ENCODE measurements around the gene ARHGDIG.
"Not testable (repeated sequence)": the region's sequence is repeated elsewhere in the genome, so short reads cannot be mapped to it uniquely, and the experiment has no call there.

The ARHGDIG gene

DNA sequence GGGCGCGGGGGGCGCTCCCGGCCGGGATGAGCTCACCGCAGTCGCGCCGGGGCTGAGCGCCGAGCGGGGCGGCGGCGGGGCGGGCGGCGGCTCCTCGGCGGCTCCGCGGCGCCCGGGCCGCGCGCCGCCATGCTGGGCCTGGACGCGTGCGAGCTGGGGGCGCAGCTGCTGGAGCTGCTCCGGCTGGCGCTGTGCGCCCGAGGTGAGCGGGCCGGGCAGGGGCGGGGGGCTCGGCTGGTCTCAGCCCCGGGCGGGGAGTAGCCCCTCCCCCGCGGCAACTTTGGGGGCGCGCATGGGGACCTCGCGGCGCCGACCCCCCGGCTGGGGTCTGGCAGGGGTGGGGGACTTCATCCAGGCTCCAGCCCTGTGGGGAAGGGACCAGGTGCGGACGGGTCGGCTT, at the start of gene ARHGDIG:
TSS of gene ARHGDIG (plus strand) at position 40 of the 400 bp plus-strand sequence. CDS start at position 130, 90 bp downstream.
- no peak for DNase-seq

DNA sequence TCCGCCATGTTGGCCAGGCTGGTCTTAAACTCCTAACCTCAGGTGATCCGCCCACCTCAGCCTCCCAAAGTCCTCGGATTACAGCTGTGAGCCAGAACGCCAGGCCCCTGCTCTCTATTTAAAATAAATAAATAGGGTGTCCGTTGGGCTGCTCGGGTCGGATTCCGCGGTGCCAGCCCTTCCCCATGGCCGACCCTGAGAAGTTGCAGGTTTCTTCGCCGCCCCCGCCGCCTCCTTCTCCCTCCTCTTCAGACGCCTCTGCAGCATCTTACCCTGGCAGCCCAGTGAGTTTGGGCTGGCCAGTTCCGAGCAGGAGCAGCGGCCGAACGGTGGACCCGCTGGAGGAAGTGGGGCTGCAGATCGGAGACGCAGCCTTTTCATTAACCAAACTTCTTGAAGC, 49.4 kb upstream of the ARHGDIG start:
- DNase-seq = no peak

DNA sequence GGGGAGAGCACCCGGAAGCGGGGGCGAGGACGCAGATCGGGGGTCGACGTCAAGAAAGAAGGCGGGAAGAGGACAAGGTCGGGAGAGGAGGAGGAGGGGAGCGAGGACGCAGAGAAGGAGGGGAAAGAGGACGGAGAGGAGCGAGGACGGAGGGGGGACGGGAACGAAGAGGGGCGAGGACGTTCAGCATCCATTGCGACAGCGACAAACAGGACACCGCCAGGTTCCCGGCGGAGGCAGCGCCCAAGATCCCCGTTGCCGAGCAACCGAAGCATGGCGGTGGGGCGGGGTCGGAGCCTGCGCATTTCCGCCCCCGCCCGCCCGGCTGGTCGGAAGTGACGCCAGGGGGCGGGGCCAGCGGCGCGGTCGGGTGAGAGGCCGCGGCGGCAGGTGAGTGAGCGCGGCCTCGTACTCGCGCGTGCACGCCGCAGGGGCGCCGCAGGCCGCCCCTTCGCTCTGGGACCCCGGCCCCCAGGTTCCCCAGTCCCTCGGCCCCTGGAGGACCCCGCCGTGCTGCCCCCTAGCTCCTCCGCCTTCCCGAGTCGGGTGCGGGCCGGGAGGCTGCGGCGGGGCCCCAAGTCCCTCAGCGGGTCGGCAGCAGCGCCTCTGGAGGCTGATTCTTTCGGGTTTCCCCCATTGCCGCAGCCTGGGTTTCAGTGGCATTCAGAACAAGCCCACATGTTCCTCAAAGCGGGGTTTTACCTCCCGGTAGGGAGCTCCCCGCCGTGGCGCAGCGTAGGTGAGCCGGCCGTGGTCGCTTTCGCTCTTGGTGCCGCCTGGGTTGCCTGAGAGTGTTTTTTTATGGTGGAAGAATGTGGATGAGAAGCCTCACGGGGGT, 45.7 kb upstream of the ARHGDIG start, which contains the start of gene FAM234A:
TSS of gene FAM234A (plus strand) at position 354 of the 838 bp plus-strand sequence. CDS start 19,593 bp downstream, outside the sequence.
- DNase-seq = peak; percentile 47 to 93 (median 80)

DNA sequence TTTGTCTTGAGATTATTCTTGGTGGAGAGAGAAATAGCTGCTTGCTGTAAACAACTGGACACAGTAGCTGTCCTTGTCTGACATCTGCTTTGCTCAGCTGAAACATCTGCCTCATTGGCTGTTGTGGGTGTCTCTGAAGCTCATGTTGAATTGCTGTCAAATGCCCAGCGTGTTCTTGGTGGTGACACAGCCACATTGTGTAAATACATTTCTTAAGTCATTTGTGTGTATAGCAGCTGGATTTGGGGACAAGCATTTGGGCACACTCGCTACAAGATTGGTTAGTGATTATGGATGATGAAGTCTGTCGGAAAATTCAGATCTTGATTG, 40.5 kb upstream of the ARHGDIG start:
- peak in 11 of 56 donors; percentile 4 to 38 (median 16) for DNase-seq

DNA sequence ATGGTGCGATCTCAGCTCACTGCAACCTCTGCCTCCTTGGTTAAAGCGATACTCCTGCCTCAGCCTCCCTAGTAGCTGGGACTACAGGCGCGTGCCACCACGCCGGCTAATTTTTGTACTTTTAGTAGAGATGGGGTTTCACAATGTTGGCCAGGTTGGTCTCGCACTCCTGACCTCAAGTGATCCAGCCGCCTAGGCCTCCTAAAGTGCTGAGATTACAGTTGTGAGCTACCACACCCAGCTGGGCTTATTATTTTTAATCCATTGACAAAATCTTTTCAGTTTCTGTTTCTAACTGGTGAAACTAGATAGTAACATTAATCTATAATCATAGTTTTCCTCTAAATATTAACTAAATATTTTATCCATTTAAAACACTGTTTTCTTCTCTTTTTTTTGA, 39.8 kb upstream of the ARHGDIG start:
- no peak for DNase-seq

DNA sequence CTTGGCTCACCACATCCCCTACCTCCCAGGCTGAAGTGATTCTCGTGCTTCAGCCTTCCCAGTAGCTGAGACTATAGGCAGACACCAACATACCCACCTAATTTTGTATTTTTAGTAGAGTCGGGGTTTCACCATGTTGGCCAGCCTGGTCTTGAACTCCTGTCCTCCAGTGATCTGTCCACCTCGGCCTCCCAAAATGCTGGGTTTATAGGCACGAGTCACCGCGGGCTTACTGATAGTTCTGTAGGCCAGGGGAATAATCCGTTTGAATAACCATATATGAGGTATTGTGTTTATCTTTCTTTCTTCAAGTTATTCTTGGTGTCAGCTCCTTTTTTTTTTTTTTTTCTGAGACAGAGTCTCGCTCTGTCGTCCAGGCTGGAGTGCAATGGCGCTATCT, 38.1 kb upstream of the ARHGDIG start:
- DNase-seq = no peak

DNA sequence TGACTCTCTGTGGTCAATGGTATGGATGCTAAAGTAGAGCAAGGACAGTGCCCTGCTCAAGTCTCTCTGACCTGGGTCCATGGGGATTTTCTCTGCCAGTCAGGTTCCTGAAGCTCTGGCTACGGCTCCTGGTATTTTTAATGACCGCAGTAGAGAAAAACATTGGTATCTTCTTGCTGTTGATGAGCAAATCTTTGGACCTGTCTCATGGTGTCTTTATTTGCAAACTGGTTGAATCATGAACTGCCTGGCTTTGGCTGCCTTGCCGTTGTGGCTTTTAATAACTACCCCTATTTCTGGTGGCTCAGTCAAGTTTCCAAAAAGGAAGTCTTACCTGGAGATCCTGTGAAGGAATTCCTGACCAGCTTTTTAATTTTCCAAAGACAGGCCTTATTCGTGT, 37.0 kb upstream of the ARHGDIG start:
- no peak for DNase-seq

DNA sequence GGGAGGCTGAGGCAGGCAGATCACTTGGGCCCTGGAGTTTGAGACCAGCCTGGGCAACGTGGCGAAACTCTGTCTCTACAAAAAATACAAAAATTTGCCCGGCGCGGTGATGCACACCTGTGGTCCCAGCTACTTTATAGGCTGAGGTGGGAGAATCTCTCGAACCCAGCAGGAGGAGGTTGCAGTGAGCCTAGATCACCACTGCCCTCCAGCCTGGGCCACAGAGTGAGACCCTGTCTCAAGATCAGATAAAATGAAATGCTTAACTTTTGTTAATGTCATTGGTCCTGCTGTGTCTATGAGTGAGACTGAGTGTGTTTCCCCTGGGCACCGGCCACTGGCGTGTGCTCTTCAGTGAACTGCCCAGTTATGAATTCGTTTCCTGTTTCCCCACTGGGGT, 35.3 kb upstream of the ARHGDIG start:
- no peak for DNase-seq

DNA sequence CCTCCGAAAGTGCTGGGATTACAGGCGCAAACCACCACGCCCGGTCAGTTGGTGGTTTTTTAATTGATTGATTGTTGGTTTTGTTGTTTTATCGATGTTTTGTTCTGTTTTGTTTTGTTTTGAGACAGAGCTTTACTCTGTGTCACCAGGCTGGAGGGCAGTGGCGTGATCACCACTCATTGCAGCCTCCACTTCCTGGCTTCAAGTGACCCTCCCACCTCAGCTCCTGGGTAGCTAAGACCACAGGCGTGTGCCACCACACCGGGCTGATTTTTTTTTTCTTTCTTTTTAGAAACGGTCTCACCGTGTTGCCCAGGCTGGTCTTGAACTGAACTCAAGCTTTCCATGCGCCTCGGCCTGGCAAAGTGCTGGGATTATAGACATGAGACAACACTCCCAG, 33.4 kb upstream of the ARHGDIG start:
- no peak for DNase-seq

DNA sequence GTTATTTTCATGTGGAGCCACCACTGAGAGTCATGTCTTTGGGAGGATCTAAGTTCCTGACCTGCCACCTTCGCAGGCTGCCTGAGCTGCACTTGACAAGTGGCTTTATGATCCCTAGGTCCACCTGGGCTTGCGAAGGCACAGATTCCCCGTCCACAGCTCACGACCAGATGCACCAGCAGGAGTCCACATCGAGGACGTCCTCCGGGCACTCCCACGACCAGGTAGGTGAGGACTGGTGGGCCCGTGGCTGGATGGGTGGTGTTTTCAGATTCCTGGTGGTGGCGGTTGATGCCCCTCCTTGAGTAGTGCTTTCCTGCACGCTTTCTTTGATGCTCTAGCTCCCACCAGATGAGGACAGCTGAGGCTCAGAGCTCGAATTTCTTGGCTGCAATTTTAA, 31.0 kb upstream of the ARHGDIG start:
- DNase-seq = no peak

DNA sequence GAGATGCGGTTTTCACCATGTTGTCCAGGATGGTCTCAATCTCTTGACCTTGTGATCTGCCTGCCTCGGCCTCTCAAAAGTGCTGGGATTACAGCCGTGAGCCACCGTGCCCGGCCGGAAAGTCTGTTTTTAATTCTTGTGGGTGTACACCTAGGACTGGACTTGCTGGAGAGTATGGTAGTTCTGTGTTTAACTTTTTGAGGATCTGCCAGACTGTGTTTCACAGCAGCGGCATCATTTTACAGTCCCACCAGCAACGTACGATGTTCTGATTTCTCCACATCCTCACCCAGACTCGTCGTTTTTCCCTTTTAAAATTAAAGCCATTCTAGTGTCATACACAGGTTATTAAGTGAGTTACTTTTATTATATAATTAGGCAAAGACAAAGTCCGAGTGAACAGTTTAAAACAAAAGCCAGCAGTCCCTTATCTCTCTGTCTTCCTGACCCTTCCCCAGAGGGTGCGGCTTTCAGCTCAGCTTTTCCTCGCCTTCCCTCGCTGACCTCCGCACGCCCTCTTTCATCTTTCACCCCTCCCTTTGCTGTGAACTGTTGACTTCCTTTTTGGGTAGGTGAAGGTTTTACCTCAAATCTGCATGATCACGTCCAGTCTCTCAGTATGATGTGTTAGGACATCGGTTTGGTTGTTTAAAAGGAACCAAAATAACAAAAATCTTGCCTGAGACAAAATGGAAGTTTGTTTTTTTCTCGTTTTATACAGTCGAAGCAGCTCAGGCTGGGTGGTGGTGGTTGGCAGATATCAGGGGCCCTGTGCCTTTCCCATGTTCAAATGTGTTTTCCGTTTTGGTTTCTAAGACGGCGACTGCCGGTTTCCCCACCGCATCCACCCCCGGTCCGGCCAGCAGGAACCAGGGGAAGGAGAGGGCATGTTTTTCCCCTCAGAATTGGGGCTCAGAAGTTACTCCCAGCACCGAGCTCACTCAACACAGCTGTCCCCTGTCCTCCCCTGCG, 27.7 kb upstream of the ARHGDIG start:
- no peak for DNase-seq

DNA sequence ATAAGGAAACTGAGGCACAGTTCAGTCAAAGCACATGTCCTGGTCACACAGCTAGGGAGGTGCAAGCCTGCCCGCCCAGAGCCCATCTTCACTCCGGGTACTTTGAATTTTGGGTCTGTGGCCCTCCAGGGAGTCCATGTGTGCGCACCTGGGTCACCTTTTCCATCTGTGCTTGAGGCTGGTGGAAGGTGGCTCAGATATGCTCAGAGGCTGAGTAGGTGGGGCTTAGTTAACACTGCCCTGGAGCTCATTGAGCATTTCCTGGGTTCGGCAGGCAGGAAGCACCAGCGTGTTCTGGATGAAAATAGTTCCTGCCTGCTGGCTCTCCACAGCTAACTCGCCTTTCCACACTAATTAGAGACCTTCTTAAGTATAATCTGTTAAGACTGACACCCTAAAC, 26.6 kb upstream of the ARHGDIG start:
- DNase-seq = no peak

DNA sequence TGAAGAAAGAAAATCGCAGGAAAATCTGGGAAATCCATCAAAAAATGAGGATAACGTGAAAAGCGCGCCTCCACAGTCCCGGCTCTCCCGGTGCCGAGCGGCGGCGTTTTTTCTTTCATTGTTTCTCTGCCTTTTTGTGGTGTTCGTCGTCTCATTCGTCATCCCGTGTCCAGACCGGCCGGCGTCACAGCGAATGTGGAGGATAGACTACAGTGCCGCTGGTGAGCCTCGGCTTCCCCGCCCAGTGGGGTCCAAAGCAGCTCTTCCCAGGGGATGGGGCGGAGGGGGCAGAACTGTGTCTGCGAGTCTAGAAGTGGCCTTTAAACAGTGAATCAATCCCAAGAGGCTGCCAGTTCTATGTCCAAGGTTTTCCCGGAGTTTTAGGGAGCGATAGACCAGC, 25.9 kb upstream of the ARHGDIG start:
- no peak for DNase-seq

DNA sequence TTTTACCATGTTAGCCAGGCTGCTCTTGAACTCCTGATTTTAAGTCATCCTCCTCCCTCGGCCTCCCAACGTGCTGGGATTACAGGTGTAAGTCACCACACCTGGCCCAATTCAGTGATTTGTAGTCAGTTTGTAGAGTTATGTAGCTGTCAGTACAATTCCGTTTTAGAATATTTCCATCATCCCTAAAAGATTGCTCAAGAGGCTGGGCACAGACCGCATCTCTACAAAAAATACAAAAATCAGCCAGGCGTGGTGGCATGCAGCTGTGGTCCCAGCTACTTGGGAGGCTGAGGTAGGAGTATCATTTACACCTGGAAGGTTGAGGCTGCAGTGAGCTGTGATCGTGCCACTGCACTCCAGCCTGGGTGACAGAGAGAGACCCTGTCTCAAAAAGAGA, 25.2 kb upstream of the ARHGDIG start:
- DNase-seq = no peak

DNA sequence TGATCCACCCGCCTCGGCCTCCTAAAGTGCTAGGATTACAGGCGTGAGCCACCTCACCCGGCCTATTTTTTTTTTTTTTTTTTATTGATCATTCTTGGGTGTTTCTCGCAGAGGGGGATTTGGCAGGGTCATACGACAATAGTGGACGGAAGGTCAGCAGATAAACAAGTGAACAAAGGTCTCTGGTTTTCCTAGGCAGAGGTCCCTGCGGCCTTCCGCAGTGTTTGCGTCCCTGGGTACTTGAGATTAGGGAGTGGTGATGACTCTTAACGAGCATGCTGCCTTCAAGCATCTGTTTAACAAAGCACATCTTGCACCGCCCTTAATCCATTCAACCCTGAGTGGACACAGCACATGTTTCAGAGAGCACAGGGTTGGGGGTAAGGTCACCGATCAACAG, 22.3 kb upstream of the ARHGDIG start:
- DNase-seq = not testable (repeated sequence)

DNA sequence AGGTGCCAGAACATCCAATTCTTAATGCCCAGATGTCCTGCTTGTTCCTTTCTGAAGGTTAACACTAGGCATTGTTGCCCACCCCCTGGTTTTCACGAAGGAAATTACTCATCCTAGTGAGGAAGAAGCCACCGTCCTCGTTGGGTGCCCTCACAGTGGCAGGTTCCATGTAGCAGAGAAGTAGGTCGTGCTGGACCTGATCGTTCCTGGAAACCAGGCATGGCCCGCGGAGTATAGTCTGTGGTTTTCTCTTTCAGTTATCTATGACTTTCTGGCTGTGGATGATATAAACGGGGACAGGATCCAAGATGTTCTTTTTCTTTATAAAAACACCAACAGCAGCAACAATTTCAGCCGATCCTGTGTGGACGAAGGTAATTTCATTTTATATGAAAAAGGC, 21.2 kb upstream of the ARHGDIG start:
- no peak for DNase-seq

DNA sequence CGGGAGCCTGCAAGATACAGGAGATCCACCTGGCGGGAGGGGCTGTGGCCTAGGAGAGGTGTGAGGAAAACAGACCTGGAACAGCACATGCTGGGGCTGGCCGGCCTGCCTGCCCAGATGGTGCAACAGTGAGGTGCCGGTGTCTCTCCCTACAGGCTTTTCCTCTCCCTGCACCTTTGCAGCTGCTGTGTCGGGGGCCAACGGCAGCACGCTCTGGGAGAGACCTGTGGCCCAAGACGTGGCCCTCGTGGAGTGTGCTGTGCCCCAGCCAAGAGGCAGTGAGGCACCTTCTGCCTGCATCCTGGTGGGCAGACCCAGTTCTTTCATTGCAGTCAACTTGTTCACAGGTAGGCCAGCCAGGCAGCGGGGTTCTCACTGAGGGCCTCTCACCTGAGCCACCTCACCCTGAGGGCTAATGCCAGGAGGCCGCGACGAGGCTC, 20.6 kb upstream of the ARHGDIG start:
- no peak for DNase-seq

DNA sequence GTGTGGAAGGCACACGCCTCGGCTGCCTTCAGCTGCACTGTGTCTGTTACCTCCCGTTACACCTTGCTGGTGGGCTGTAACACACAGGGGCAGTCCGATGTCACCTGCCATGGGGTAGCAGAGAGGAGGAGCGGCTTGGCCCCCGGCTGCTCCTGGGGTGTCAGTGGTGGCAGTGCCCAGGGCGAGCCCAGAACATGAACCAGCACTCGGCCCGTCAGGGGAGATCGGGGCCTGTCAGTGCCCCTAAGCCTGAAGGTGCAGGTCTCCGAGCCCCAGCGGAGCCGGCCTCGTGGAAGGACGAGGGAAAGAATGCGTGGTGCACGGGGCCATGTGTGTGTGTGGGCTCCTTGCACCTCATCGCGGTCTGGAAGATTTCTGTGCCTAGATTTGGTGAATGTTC, 20.1 kb upstream of the ARHGDIG start:
- no peak for DNase-seq

DNA sequence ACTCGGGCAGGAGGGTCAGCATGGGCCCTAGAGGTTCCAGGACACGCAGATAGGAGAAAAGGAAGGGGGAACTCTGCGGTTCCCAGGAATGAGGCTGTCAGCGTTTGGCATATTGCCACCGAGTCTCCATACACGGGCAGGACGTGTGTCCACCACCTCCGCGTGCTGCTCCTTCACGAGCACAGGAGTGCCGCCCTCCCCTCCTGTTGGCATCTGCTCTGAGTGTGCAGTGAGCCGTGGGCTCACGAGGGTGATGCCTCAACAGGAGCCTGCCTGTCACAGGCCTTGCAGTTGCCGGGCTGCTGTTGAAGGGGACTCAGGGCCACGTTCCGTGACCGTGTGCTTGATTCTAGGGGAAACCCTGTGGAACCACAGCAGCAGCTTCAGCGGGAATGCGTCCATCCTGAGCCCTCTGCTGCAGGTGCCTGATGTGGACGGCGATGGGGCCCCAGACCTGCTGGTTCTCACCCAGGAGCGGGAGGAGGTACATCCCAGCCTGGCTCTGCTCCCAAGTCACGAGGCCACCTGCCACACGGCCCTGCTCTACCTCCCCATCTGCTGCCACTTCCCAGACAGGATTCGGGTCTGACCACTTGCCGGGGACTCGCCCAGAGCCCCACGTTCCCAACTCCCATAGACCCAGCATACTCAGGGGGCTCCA, 19.2 kb upstream of the ARHGDIG start:
- peak in 6 of 56 donors; percentile 7 to 49 (median 21) for DNase-seq

DNA sequence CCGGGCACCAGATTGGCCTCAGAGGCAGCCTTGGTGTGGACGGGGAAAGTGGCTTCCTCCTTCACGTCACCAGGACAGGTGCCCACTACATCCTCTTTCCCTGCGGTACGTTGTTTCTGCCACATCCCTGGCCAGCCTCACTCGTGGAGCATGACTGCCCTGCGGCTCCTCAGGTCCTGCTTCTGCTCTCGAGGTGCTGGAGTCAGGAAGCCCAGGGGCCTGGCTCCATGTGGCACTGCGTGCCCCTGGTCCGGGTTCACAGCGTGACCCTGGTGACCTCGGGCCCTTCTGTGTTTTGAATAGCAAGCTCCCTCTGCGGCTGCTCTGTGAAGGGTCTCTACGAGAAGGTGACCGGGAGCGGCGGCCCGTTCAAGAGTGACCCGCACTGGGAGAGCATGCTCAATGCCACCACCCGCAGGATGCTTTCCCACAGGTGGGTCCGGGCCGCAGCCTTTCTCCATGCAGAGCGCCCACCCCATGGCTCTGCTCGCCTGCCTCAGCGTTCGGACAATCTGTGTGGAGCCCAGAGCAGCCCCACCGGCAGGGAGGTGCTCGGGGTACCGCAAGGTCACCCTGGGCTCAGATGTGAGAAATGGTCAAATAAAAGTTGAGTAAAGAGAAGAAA, 18.2 kb upstream of the ARHGDIG start:
- DNase-seq = no peak

DNA sequence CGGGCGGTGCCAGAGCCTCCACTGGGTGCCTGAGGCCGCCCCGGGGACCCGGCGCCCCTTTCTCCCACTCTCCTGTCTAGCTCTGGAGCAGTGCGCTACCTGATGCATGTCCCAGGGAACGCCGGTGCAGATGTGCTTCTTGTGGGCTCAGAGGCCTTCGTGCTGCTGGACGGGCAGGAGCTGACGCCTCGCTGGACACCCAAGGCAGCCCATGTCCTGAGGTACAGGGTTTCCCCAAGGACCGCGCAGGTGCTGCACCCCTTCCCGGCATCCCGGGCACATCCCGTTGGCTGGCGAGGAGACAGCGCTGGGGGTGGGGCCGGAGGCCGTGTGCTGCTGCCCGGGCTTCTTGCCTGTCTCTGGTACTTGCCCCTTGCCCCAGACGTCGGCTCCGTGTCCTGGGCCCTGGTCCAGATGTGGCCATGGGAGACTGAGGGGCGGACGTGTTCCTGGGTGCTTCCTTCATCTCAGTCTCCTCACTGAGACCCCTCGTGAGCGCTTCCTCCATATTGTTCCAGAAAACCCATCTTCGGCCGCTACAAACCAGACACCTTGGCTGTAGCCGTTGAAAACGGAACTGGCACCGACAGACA, 17.1 kb upstream of the ARHGDIG start:
- no peak for DNase-seq

All from amygdala (tissue), 56 donors.